HL-60 (cell line): ENCODE measurements around the gene DCHS1.

Experiments
- DNase-seq, 2 experiments: peaks; one replicate each; pipeline ENCODE4 v3.0.0-alpha.2; 2010 to 2020; ENCODE audit warnings: low read depth in 1 of 2, low spot score in 1 of 2
- H3K27ac ChIP-seq: fragments of 250-450 bp; sonication (Bioruptor Pico); replicated peaks from 2 replicates; pipeline ENCODE4 v1.5.1; 2020; ENCODE audit warnings: mild to moderate bottlenecking, moderate library complexity
- H3K27me3 ChIP-seq: fragments of 250-450 bp; sonication (Bioruptor Pico); 2 replicates; pipeline ENCODE4 v1.5.1; 2021; ENCODE audit warnings: mild to moderate bottlenecking, moderate library complexity; ENCODE audit not compliant: insufficient read depth, poor library complexity, severe bottlenecking
- H3K4me3 ChIP-seq: replicated peaks from 2 replicates; pipeline ENCODE4 v1.5.1; 2011; ENCODE audit warnings: mild to moderate bottlenecking, control low read depth, low read length; ENCODE audit not compliant: insufficient read depth
- GABPA ChIP-seq: IDR thresholded peaks from 2 replicates; pipeline ENCODE4 v1.6.1; 2012; ENCODE audit warnings: low read depth
- POLR2AphosphoS5 ChIP-seq: IDR thresholded peaks from 2 replicates; pipeline ENCODE4 v1.6.1; 2012; ENCODE audit warnings: low read depth
- SPI1 ChIP-seq: IDR thresholded peaks from 2 replicates; pipeline ENCODE4 v1.6.1; 2012; ENCODE audit warnings: low read depth, mild to moderate bottlenecking, borderline replicate concordance
- TF ChIP-seq, protein P1 (sequence below): IDR thresholded peaks from 2 replicates; pipeline ENCODE4 v1.6.1; 2012; ENCODE audit warnings: low read depth; ENCODE audit not compliant: insufficient replicate concordance
- TF ChIP-seq, protein P2 (sequence below): IDR thresholded peaks from one replicate; pipeline ENCODE4 v1.5.1; 2011; ENCODE audit warnings: low read length, control low read depth, inconsistent platforms; ENCODE audit not compliant: insufficient read depth

The DCHS1 gene

DNA sequence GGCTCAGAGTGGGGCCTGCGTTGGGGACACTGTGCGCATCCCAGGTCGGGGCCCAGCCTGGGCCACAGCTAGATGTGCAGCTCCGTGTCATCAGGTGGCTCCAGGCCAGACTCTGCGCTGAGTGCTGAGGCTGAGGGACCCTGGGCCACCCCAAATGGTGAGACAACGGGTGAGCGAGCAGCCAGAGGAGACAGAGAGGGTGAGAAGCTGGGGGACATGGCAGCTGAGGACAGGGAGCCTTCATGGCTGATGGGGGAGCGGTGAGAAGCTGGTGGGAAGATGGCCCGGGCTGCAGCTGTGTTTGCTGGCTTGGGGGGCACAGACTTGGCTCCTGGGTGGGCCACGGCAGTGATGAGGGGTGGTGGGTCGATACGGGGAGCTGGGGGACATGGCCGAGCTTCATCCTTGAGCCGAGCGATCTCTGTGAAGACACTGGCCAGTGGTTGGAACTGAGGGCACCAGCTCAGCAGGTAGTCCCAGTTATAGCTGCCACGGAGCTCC, 33.8 kb downstream of the DCHS1 start:
- TF ChIP-seq, protein P1, sequence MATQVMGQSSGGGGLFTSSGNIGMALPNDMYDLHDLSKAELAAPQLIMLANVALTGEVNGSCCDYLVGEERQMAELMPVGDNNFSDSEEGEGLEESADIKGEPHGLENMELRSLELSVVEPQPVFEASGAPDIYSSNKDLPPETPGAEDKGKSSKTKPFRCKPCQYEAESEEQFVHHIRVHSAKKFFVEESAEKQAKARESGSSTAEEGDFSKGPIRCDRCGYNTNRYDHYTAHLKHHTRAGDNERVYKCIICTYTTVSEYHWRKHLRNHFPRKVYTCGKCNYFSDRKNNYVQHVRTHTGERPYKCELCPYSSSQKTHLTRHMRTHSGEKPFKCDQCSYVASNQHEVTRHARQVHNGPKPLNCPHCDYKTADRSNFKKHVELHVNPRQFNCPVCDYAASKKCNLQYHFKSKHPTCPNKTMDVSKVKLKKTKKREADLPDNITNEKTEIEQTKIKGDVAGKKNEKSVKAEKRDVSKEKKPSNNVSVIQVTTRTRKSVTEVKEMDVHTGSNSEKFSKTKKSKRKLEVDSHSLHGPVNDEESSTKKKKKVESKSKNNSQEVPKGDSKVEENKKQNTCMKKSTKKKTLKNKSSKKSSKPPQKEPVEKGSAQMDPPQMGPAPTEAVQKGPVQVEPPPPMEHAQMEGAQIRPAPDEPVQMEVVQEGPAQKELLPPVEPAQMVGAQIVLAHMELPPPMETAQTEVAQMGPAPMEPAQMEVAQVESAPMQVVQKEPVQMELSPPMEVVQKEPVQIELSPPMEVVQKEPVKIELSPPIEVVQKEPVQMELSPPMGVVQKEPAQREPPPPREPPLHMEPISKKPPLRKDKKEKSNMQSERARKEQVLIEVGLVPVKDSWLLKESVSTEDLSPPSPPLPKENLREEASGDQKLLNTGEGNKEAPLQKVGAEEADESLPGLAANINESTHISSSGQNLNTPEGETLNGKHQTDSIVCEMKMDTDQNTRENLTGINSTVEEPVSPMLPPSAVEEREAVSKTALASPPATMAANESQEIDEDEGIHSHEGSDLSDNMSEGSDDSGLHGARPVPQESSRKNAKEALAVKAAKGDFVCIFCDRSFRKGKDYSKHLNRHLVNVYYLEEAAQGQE: no peak
- TF ChIP-seq GABPA (no peak), SPI1 (no peak), POLR2AphosphoS5 (no peak)
- TF ChIP-seq, protein P2, sequence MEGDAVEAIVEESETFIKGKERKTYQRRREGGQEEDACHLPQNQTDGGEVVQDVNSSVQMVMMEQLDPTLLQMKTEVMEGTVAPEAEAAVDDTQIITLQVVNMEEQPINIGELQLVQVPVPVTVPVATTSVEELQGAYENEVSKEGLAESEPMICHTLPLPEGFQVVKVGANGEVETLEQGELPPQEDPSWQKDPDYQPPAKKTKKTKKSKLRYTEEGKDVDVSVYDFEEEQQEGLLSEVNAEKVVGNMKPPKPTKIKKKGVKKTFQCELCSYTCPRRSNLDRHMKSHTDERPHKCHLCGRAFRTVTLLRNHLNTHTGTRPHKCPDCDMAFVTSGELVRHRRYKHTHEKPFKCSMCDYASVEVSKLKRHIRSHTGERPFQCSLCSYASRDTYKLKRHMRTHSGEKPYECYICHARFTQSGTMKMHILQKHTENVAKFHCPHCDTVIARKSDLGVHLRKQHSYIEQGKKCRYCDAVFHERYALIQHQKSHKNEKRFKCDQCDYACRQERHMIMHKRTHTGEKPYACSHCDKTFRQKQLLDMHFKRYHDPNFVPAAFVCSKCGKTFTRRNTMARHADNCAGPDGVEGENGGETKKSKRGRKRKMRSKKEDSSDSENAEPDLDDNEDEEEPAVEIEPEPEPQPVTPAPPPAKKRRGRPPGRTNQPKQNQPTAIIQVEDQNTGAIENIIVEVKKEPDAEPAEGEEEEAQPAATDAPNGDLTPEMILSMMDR: no peak
- H3K27me3 ChIP-seq: no peaks in the 10 kb centered on the region
- H3K4me3 ChIP-seq: no peak overlapping the region
- no peak for DNase-seq
- H3K27ac ChIP-seq: no peak overlapping the region

DNA sequence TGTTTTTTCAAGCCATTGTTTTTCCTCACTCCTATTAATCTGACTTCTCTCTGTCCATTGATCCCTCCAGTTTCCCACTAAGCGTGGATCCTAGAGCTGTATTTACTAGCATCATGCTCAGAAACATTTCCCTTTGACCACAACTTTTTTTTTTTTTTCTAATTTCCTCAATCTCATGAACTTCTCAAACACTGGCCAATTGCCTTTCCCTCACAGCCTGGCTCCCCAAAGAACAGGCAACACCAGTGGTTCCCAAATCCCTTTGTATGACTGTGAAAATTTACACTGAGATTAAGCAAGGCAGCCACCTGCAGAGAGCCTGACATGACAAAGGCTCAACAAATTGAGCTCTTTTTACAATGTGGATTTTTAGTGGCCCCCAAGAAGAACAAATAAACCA, 35.0 kb downstream of the DCHS1 start:
- TF ChIP-seq POLR2AphosphoS5 (no peak), SPI1 (no peak), GABPA (no peak)
- TF ChIP-seq, protein P1: no peak
- TF ChIP-seq, protein P2: no peak
- peak in 1 of 2 experiments; percentile 35 for DNase-seq
- H3K27me3 ChIP-seq: no peaks in the 10 kb centered on the region
- H3K4me3 ChIP-seq: no peak overlapping the region
- no peak overlapping the region for H3K27ac ChIP-seq

DNA sequence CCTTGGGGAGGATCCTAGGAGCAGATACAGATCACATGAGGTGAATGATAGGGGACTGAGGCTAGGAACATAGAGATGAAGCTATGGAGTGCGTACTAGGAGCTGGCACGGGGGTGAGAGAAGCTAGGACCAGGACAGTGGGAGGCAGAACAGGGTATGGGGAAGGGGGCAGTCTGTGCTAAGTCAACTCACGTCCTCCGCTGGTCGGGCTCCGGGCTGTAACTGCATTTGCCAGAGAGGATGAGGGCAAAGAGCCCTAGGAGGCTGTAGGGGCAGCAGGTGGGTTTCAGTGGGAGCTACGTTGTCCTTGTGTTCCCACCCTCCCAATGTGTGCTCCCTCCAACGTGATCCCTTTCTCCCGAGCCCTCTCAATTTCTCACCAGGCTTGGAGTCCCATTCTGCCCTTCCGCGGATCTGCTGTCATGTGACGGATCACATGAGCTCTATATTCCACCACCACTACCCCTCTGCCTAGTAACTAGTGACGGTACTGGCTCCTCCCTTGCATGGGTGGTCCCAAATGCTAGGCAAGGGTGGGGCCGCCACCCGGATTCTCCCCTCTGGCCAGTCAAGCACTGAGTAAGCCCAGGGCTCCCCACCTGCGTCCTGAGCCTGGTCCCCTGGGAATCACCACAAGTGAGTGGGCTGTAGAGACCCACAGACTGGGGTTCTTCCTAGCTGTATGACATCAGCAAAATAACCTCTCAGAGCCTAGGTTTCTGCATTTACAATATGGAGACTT, 36.4 kb downstream of the DCHS1 start, which contains the start of gene TPP1:
TPP1 (minus strand) TSS at position 419 of the 742 bp plus-strand sequence; CDS start at position 397, 22 bp downstream.
- peak within 1 kb of the TSS; percentile 78 for H3K27ac ChIP-seq
- H3K4me3 ChIP-seq: peak within 1 kb of the TSS; percentile 83
- DNase-seq: peak; percentile 84 to 93
- no peaks in the 10 kb centered on the region for H3K27me3 ChIP-seq
- TF ChIP-seq, protein P2: no peak
- peak; percentile 42; the same call in 1 of the 2 replicates for TF ChIP-seq POLR2AphosphoS5
